ENCODE data around the gene CMPK2.
"Not testable (repeated sequence)": the region's sequence is repeated elsewhere in the genome, so short reads cannot be mapped to it uniquely, and the experiment has no call there.

DNA sequence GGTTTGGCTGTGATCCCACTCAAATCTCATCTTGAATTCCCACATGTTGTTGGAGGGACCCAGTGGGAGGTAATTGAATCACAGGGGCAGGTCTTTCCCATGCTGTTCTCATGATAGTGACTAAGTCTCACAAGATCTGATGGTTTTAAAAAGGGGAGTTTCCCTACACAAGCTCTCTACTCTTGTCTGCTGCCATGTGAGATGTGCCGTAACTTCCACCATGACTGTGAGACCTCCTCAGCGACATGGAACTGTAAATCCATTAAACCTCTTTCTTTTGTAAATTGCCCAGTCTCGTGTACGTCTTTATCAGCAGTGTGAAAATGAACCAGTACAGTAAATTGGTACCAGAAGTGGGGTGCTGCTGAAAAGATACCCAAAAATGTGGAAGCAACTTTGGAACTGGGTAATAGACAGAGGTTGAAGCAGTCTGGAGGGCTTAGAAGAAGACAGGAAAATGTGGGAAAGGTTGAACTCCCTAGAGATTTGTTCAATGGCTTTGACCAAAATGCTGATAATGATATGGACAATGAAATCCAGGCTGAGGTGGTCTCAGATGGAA is 7.2 kb downstream of the CMPK2 start:
- TF ChIP-seq, protein P1, sequence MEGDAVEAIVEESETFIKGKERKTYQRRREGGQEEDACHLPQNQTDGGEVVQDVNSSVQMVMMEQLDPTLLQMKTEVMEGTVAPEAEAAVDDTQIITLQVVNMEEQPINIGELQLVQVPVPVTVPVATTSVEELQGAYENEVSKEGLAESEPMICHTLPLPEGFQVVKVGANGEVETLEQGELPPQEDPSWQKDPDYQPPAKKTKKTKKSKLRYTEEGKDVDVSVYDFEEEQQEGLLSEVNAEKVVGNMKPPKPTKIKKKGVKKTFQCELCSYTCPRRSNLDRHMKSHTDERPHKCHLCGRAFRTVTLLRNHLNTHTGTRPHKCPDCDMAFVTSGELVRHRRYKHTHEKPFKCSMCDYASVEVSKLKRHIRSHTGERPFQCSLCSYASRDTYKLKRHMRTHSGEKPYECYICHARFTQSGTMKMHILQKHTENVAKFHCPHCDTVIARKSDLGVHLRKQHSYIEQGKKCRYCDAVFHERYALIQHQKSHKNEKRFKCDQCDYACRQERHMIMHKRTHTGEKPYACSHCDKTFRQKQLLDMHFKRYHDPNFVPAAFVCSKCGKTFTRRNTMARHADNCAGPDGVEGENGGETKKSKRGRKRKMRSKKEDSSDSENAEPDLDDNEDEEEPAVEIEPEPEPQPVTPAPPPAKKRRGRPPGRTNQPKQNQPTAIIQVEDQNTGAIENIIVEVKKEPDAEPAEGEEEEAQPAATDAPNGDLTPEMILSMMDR (tag by site-specific recombination; IDR thresholded peaks at IDR 0.05): not testable (repeated sequence)
- TF ChIP-seq GLIS2 (tag by site-specific recombination; IDR thresholded peaks at IDR 0.05); ZNF311 (tag by site-specific recombination; IDR thresholded peaks at IDR 0.05; ENCODE audit: borderline replicate concordance); HOXC10 (CRISPR knock-in tag; IDR thresholded peaks at IDR 0.05); ZNF404 (tag by site-specific recombination; IDR thresholded peaks at IDR 0.05); MEIS1 (CRISPR knock-in tag; IDR thresholded peaks at IDR 0.05; ENCODE audit: borderline replicate concordance); ZNF324 (tag by site-specific recombination; IDR thresholded peaks at IDR 0.05); ZNF610 (tag by site-specific recombination; IDR thresholded peaks at IDR 0.05; ENCODE audit: borderline replicate concordance); ZNF664 (tag by site-specific recombination; IDR thresholded peaks at IDR 0.05); ZNF341 (tag by site-specific recombination; IDR thresholded peaks at IDR 0.05; ENCODE audit: low read depth); SCRT2 (tag by site-specific recombination; IDR thresholded peaks at IDR 0.05); HOXA7 (CRISPR knock-in tag; IDR thresholded peaks at IDR 0.05; ENCODE audit: borderline replicate concordance): not testable (repeated sequence)
- TF ChIP-seq, protein P2, sequence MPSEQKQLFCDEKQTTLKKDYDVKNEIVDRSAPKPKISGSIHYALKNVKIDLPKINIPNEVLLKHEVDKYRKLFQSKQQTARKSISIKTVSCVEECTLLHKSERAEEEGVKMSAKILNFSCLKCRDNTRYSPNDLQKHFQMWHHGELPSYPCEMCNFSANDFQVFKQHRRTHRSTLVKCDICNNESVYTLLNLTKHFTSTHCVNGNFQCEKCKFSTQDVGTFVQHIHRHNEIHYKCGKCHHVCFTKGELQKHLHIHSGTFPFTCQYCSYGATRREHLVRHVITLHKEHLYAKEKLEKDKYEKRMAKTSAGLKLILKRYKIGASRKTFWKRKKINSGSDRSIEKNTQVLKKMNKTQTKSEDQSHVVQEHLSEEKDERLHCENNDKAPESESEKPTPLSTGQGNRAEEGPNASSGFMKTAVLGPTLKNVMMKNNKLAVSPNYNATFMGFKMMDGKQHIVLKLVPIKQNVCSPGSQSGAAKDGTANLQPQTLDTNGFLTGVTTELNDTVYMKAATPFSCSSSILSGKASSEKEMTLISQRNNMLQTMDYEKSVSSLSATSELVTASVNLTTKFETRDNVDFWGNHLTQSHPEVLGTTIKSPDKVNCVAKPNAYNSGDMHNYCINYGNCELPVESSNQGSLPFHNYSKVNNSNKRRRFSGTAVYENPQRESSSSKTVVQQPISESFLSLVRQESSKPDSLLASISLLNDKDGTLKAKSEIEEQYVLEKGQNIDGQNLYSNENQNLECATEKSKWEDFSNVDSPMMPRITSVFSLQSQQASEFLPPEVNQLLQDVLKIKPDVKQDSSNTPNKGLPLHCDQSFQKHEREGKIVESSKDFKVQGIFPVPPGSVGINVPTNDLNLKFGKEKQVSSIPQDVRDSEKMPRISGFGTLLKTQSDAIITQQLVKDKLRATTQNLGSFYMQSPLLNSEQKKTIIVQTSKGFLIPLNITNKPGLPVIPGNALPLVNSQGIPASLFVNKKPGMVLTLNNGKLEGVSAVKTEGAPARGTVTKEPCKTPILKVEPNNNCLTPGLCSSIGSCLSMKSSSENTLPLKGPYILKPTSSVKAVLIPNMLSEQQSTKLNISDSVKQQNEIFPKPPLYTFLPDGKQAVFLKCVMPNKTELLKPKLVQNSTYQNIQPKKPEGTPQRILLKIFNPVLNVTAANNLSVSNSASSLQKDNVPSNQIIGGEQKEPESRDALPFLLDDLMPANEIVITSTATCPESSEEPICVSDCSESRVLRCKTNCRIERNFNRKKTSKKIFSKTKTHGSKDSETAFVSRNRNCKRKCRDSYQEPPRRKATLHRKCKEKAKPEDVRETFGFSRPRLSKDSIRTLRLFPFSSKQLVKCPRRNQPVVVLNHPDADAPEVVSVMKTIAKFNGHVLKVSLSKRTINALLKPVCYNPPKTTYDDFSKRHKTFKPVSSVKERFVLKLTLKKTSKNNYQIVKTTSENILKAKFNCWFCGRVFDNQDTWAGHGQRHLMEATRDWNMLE (tag by site-specific recombination; conservative IDR thresholded peaks at IDR 0.05; ENCODE audit: low read depth): not testable (repeated sequence)
- TF ChIP-seq, protein P3, sequence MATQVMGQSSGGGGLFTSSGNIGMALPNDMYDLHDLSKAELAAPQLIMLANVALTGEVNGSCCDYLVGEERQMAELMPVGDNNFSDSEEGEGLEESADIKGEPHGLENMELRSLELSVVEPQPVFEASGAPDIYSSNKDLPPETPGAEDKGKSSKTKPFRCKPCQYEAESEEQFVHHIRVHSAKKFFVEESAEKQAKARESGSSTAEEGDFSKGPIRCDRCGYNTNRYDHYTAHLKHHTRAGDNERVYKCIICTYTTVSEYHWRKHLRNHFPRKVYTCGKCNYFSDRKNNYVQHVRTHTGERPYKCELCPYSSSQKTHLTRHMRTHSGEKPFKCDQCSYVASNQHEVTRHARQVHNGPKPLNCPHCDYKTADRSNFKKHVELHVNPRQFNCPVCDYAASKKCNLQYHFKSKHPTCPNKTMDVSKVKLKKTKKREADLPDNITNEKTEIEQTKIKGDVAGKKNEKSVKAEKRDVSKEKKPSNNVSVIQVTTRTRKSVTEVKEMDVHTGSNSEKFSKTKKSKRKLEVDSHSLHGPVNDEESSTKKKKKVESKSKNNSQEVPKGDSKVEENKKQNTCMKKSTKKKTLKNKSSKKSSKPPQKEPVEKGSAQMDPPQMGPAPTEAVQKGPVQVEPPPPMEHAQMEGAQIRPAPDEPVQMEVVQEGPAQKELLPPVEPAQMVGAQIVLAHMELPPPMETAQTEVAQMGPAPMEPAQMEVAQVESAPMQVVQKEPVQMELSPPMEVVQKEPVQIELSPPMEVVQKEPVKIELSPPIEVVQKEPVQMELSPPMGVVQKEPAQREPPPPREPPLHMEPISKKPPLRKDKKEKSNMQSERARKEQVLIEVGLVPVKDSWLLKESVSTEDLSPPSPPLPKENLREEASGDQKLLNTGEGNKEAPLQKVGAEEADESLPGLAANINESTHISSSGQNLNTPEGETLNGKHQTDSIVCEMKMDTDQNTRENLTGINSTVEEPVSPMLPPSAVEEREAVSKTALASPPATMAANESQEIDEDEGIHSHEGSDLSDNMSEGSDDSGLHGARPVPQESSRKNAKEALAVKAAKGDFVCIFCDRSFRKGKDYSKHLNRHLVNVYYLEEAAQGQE (tag by site-specific recombination; IDR thresholded peaks at IDR 0.05): not testable (repeated sequence)

Data from HEK293 (cell line).